HG03097 (cell line): ENCODE measurements around the gene FCHSD2.
"Not testable (repeated sequence)": the region's sequence is repeated elsewhere in the genome, so short reads cannot be mapped to it uniquely, and the experiment has no call there.

Experiments
- ATAC-seq: cut with Tn5 transposase; IDR thresholded peaks from one replicate; pipeline ENCODE4 v1.9.1; 2021; ENCODE audit not compliant: unreplicated experiment, low FRiP score

The FCHSD2 gene

GRCh38 chr11:72899238-72899637 lies 242.9 kb downstream of the FCHSD2 start:
- no peak for ATAC-seq

DNA sequence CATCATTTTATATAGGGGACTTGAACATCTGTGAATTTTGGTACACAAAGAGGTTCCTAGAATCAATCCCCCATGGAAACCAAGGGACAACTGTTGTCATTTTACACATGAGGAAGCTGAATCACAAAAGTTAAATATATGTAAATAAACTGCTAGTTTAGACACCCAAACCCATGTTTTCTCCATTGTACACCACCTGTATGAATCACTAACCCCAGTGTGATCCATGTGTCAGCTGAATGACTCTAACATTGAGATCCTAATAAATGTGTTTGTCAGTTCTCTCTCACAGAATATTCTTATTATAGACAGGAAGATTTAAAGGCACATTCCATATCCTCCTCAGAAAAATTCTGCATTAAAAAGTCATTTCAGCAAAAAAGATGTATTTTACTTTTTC lies 244.6 kb downstream of the FCHSD2 start:
- ATAC-seq: no peak

DNA sequence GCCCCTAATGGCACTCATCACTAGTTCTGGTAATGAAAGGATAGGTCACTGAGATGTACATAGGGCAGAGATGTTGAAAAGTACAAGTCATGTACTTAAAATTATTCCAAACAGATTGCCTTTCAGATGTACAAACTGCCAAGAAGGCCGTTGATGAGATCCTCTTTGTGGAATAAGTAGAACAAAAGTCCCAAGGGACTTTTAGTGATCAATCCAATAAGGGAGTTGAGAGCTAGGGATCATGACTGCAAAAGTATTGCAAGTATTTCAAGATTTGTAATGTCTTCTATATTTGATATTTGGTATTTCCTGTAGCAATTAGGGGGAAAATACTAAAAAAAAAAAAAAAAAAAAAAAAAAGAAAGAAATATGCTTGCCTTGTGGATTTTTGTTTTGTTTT lies 245.7 kb downstream of the FCHSD2 start:
- ATAC-seq: no peak

GRCh38 chr11:72890881-72891280 lies 251.2 kb downstream of the FCHSD2 start:
- no peak for ATAC-seq

GRCh38 chr11:72886619-72887018 lies 255.5 kb downstream of the FCHSD2 start:
- ATAC-seq: no peak

DNA sequence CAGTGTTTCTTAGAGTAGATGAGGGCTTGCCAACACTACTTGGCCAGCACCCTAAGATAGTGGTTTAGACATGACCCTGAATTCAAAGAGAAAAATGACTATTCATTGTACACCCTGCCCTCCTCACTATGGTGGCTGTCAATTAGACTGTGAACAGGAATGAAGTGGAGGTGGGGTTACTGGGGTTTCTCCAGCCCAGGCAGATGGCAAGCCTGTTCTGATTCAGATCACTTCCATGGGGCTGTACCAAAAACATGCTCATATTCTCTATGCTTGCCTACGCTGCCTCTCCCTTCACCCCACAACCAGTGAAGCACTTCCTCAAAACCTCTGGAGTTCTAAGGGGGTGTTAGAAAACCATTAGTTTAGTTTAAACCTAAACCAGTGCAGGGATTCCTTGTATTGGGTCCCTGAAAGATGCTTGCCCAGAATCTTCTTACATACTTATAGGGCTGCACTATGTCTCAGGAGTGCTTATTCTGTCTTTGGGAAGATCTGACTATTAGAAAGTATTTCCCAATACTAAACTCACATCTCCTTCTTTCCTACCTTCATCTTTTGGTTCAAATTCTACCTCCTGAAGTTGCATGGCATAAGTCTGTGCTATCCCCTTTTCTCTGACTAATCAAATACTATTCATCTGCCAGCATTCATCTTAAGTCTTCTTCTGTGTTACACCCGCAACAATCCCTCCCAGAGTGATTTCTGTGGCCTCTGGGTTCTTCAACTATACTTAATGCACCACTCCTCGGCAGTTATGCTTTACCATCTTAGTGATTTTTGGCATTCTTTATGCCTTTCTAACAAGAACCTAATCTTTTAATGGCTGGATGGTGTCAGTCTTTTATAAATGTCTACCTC lies 256.1 kb downstream of the FCHSD2 start:
- ATAC-seq: no peak

GRCh38 chr11:72876147-72876546 lies 266.0 kb downstream of the FCHSD2 start:
- no peak for ATAC-seq

GRCh38 chr11:72875736-72876135 lies 266.4 kb downstream of the FCHSD2 start:
- no peak for ATAC-seq

GRCh38 chr11:72872012-72872411 lies 270.1 kb downstream of the FCHSD2 start:
- ATAC-seq: no peak

- no peak for ATAC-seq
Measured at GRCh38 chr11:72871119-72871518, 271.0 kb downstream of the FCHSD2 start.

DNA sequence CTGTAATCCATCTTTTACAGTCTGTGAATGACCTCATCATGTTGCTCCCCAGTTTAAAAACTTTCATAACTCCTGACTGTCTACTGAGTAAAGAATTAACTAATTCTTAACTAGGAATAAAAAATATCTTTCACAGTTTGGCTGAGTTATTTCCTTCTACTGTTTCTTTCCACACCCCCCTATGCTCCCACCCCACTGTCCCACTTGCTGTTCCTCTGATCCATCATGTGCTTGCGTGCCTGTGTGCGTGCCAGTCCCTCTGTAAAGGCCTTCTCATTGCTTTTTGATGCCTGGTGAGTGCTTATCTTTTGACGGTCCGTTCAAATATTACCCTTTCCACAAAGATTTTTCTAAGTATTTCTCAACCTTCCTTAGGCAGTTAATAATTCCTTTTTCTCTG lies 272.3 kb downstream of the FCHSD2 start:
- no peak for ATAC-seq

GRCh38 chr11:72867970-72868369 lies 274.1 kb downstream of the FCHSD2 start:
- ATAC-seq: no peak

DNA sequence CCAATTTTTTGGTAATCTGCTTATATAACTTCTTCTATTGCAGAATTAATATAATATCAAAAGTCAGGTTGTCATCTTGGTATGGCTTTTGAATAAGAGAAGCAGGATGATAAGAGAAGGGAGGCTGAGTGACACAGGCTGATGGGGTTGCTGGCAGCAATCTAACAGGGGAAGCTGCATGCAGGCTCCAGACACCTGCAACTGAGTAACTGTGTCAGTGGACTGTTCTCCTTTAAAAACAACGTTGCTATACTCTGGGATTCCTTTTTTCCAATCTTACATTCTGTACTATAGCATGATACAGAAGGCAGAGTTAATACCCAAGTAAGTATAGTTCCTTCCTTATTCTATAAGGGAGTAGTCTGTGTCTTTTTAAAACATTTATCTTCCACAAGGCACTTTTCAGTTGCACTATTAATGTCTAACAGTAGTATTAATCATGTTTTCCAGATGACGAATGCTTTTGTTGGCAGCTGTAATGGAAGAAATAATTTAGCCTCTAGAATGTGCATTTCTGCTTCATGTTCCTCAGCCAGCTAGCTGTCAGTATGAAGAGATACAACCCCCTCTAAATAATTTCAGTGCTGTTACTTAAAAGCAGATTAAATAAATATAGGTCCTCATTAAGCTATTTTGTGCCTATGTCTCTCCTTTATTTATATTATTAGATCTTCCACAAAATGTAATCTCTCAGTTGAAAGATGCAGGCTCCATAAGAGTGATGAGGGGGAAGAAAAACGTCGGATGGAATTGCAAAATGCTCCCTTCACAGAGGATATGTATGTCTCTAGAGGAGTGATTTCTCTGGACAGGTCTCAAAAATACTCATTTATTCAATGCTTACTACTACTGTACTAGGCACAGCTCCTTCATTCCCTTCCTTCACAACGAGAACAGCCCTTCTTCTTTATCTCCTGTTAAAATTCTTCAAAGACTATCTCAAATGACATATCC lies 277.1 kb downstream of the FCHSD2 start:
- ATAC-seq: no peak

GRCh38 chr11:72863916-72864315 lies 278.2 kb downstream of the FCHSD2 start:
- no peak for ATAC-seq

- ATAC-seq: no peak
Measured at GRCh38 chr11:72863091-72863490, 279.0 kb downstream of the FCHSD2 start.

DNA sequence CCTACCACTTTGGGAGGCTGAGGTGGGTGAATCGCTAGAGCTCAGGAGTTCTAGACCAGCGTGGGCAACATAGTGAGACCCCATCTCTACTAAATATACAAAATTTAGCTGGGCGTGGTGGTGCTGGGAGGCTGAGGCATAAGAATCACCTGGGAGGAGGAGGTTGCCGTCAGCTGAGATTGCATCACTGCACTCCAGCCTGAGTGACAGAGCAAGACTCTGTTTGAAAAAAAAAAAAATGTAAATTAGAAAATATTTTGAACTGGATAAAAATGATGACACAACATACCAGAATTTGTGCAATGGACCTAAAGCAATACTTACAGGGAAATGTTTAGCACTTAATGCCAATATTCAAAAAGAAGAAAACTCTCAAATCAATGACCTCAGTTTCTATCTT lies 281.5 kb downstream of the FCHSD2 start:
- ATAC-seq: no peak

DNA sequence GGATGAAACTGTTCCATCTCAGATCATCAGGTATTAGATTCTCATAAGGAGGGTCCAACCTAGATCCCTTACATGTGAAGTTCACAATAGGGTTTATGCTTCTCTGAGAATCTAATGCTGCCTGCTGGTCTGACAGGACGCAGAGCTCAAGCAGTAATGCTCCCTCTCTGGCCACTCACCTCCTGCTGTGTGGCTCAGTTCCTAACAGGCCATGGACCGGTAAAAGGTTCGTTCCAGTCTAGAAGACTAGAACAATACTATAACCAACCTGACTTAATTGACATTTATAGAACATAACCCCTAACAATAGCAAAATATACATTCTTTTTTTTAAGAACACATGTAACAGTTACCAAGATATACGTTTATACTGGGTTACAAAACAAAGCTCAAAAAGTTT lies 282.1 kb downstream of the FCHSD2 start:
- no peak for ATAC-seq

GRCh38 chr11:72859126-72859525 lies 283.0 kb downstream of the FCHSD2 start:
- no peak for ATAC-seq

GRCh38 chr11:72858267-72858666 lies 283.9 kb downstream of the FCHSD2 start:
- ATAC-seq: not testable (repeated sequence)

GRCh38 chr11:72856551-72857345 lies 285.4 kb downstream of the FCHSD2 start:
- no peak for ATAC-seq

GRCh38 chr11:72856065-72856464 lies 286.1 kb downstream of the FCHSD2 start:
- ATAC-seq: no peak
